GM19324 (cell line): ENCODE results near the gene PAQR5.
"Not testable (repeated sequence)": the region's sequence is repeated elsewhere in the genome, so short reads cannot be mapped to it uniquely, and the experiment has no call there.

Source experiments
- ATAC-seq: cut with Tn5 transposase; IDR thresholded peaks from one replicate; pipeline ENCODE4 v1.9.1; 2021; ENCODE audit warnings: mild to moderate bottlenecking, moderate library complexity; ENCODE audit not compliant: unreplicated experiment, low FRiP score

PAQR5 gene

GRCh38 chr15:69344238-69344637 lies 45.5 kb downstream of the PAQR5 start:
- ATAC-seq: no peak

DNA sequence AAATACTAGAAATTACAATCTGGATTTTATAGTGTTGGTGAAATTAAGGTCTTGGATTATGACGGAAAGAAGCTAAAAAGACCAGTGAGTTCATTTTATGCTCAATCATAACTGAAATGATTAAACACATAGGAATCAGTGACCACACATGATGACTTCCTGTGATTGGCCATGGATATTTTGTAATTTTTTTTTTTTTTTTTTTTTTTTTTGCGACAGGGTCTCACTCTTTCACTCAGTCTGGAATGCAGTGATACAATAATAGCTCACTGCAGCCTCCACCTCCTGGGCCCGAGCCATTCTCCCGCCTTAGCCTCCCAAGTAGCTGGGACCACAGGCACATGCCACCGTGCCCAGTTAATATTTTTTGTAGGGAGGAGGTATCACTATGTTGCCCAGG lies 47.4 kb downstream of the PAQR5 start:
- no peak for ATAC-seq

- no peak for ATAC-seq
These were observed 52.6 kb downstream of the PAQR5 start for GRCh38 chr15:69351333-69351732.

GRCh38 chr15:69351884-69352283 lies 53.2 kb downstream of the PAQR5 start:
- no peak for ATAC-seq

DNA sequence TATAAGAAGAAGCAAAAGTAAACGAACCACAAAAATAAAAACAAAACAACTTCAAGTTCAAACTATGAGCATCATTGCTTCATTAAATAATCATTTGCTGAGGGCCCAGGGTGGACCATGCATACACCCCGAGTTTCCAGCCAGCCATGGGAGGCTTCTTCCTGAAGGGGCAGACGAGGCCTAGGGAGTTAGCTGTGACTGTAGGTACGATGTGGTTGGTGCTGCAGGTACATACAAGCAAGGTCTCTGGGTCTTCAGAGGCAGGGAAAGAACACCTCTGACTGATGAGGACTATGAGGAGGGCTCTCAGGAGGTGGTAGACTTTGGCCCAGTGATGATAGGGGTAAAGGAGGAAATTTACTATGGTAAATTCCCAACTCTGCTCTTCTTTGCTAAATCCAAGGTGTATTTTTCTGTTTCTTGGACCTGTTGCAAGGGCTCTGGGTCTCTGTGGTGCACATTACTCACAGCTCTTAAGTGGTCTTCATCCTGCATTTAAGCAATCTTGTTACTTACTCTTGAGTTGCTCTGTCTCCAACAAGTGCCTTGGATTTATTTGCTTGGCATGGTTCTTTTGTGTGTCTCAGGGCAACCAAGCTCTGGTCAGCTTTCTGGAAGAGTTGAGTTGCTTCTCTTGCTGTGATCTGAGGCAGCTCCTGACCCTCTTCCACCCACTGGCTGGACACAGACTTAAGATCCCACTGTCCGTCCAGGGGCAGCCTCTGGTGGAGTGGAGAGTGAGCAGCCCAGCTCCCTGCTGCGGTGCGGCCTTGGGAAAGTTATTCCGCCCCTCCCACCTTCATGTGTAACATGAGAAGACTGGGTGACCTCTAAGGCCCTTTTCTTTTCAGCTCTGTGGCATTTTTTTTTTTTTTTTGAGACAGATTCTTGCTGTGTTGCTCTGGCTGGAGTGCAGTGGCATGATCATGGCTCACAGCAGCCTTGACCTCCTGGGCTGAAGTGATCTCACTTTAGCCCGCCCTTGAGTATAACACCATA lies 59.4 kb downstream of the PAQR5 start:
- no peak for ATAC-seq

GRCh38 chr15:69358850-69359249 lies 60.1 kb downstream of the PAQR5 start:
- ATAC-seq: no peak

DNA sequence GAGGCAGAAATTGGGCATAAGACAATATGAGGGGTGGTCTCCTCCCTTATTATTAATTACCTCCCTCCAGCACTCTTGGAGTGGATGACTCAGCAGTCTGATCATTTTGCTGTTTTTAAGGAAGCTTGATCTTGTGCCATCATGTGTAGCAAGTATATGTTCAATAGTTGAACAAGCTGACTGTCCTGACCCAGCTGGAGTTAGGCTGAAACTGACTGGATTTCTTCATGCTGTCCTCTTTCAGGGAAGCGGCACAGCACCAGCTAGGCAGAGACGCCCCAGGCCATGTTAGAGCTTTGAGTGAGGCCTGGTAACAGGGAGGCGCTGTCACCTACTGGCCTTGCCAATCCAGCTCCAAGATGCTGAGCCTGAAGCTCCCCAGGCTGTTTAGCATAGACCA lies 61.0 kb downstream of the PAQR5 start:
- ATAC-seq: no peak

DNA sequence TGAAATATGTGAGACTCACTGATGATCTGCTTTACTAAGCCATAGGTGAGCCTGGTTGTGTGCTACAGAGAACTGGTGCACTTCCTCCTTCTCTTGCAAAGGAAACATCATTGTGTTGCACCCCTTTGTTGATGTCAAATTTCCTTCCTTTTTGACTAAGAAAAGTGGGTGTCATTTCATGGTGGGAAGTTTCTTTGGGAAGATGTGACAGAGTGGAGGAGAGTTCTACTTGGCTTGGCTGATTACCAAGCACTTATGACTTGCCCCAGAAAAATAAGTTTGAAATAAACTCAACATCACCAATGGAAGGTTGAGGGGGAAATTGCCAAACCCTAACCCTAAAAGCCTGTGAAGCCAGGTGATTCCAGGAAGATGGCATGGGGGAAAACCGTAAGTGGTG lies 61.9 kb downstream of the PAQR5 start:
- no peak for ATAC-seq

DNA sequence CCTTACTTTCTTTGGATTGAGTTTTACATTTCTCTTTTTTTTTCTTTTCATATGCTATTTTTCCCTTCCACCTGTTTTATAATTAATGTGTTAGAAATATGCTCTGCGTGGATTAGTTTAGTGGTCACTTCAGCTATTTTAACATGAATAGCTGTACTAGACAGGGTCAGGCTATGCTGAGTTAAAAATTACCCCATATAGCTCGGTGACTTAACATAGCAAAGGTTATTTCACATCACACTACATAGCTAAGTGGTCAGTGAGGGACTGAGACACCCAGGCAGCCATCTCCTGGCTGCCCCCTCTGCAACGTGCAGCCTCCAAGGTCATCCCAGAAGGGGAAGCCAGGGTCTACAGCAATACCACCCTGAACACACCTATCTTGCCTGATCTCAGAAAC lies 68.5 kb downstream of the PAQR5 start:
- ATAC-seq: no peak

DNA sequence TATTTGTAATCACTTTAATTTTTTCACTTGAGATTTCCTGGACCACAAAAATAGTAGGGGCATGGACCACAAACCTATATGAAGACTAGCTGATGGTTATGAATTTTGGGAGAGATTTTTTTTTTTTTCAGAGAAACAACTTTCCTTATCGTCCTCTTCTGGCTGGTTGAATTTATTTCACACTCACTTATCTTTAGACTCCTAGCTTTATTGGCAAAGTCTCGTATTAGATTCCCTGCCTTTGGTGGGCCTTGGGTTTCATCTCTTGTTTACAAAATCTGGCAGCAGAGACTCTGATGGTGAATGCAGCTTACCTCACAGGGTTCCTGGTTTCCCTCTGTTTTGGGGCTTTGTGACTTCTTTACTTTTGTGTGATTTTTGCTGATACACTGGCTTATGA lies 70.9 kb downstream of the PAQR5 start:
- no peak for ATAC-seq

DNA sequence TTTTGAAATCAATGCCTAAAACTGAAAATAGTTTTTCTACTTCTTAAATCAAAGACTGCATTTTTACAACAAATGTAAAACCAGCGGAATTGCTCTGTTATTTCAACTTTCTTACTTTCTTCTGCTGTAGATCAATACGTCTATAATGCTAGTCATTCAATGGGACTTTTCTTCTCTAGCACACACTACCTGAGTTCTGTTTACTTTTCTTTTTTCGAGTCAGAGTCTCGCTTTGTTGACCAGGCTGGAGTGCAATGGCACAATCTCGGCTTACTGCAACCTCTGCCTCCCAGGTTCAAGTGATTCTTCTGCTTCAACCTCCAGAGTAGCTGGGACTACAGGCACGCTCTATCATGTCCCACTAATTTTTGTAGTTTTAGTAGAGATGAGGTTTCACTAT lies 74.7 kb downstream of the PAQR5 start:
- no peak for ATAC-seq

GRCh38 chr15:69375151-69375790 lies 76.6 kb downstream of the PAQR5 start:
- ATAC-seq: no peak

DNA sequence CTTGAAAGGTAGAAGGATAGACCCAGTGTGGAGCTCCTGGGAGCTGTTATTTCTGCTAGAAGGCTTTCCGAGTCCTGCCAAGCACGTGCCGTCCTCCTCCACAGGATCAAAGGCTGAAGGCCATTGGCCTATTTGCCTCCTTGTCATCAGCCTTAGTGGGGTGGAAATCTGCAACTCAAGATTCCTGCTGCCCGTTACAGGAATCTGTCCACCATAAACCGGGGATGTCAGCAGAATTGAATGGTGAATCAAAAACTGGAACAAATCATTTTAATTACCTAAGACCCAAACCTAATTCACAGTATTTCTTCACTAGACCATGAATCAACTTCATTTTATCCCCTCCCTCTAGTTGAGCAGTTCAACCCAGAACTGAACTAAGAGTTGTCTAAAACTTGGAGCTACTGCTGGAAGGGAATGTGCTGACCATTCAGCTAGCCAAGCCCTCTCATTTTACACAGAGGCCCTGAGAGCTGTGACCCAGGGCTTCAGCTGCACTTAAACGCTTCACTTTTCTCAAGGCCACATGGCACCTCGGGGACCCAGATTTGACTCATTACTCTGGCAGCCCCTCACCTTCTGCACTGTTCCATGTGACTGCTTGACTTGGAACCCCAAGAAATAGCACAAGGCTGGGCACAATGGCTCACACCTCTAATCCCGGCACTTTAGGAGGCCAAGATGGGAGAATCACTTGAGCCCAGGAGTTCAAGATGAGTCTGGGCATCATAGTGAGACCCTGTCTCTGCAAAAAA lies 78.7 kb downstream of the PAQR5 start:
- no peak for ATAC-seq

GRCh38 chr15:69380100-69380725 lies 81.5 kb downstream of the PAQR5 start:
- no peak for ATAC-seq

- no peak for ATAC-seq
These were observed 82.0 kb downstream of the PAQR5 start for GRCh38 chr15:69380726-69381105.

GRCh38 chr15:69382176-69382575 lies 83.5 kb downstream of the PAQR5 start:
- not testable (repeated sequence) for ATAC-seq

- not testable (repeated sequence) for ATAC-seq
These were observed 85.4 kb downstream of the PAQR5 start for GRCh38 chr15:69384066-69384465.

- no peak for ATAC-seq
These were observed 86.2 kb downstream of the PAQR5 start for GRCh38 chr15:69384626-69385598.

DNA sequence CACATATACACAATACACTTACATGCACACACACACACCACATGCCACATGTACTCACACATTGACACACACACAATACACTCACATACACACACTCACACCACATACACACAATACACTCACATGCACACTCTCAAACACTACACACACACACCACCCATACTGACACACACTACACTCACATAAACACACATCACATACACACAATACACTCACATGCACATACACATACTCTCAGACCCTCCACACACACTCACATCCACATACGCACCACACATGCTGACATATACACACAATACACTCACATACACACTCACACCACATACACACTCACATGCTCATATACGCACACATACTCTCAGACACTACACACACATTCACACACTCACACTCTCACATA lies 87.1 kb downstream of the PAQR5 start:
- no peak for ATAC-seq

- ATAC-seq: no peak
These were observed 87.6 kb downstream of the PAQR5 start for GRCh38 chr15:69386284-69386683.
